ENCODE results near the gene RNF214.

The RNF214 gene

GRCh38 chr11:117295438-117296137, 63.1 kb downstream of the RNF214 start:
- no peak for TF ChIP-seq CTCF (IDR thresholded peaks at IDR 0.05; ENCODE audit: low read depth, low read length)
- DNase-seq (ENCODE audit: extremely low read depth, low read depth), result no peak

GRCh38 chr11:117296881-117297280, 64.4 kb downstream of the RNF214 start:
- no peak for DNase-seq (ENCODE audit: extremely low read depth, low read depth)
- TF ChIP-seq CTCF (IDR thresholded peaks at IDR 0.05; ENCODE audit: low read depth, low read length), result no peak

GRCh38 chr11:117298195-117298594, 65.7 kb downstream of the RNF214 start:
- TF ChIP-seq CTCF (IDR thresholded peaks at IDR 0.05; ENCODE audit: low read depth, low read length), result no peak
- no peak for DNase-seq (ENCODE audit: extremely low read depth, low read depth)

- no peak for DNase-seq (ENCODE audit: extremely low read depth, low read depth)
- TF ChIP-seq CTCF (IDR thresholded peaks at IDR 0.05; ENCODE audit: low read depth, low read length), result no peak
Observed at GRCh38 chr11:117299351-117300282, 67.1 kb downstream of the RNF214 start.

GRCh38 chr11:117300283-117300663, 67.8 kb downstream of the RNF214 start:
- no peak for DNase-seq (ENCODE audit: extremely low read depth, low read depth)

GRCh38 chr11:117300773-117301172, 68.3 kb downstream of the RNF214 start:
- TF ChIP-seq CTCF (IDR thresholded peaks at IDR 0.05; ENCODE audit: low read depth, low read length), result no peak
- DNase-seq (ENCODE audit: extremely low read depth, low read depth), result no peak

More at GRCh38 chr11:117300283-117300663, 67.8 kb downstream of the RNF214 start:
- TF ChIP-seq CTCF (IDR thresholded peaks at IDR 0.05; ENCODE audit: low read depth, low read length), result no peak

- no peak for DNase-seq (ENCODE audit: extremely low read depth, low read depth)
- TF ChIP-seq CTCF (IDR thresholded peaks at IDR 0.05; ENCODE audit: low read depth, low read length), result no peak
Observed at GRCh38 chr11:117302228-117302627, 69.8 kb downstream of the RNF214 start.
